ENCODE data around the gene HOXC4.
"Not testable (repeated sequence)": the region's sequence is repeated elsewhere in the genome, so short reads cannot be mapped to it uniquely, and the experiment has no call there.

Gene HOXC4

GRCh38 chr12:54065677-54066076 lies 12.0 kb downstream of the HOXC4 start:
- Mint-ChIP-seq H3K4me3 (no peak overlapping the region), H3K27ac (no peak overlapping the region), H3K9me3 (no peaks in the 10 kb centered on the region), H3K27me3 (peaks cover 60% of the 10 kb centered on the region), H3K36me3 (ENCODE audit: low read depth) (no peaks in the 10 kb centered on the region), H3K4me1 (ENCODE audit: low read depth) (no peaks in the 10 kb centered on the region)
- no peak for DNase-seq

- Mint-ChIP-seq H3K27ac (no peak overlapping the region), H3K9me3 (no peaks in the 10 kb centered on the region), H3K36me3 (ENCODE audit: low read depth) (no peaks in the 10 kb centered on the region), H3K27me3 (peaks cover 60% of the 10 kb centered on the region), H3K4me1 (ENCODE audit: low read depth) (no peaks in the 10 kb centered on the region), H3K4me3 (no peak overlapping the region)
- DNase-seq: no peak
Measured at GRCh38 chr12:54066408-54066807, 12.8 kb downstream of the HOXC4 start.

GRCh38 chr12:54068418-54069070 lies 14.9 kb downstream of the HOXC4 start:
- no peaks in the 10 kb centered on the region for H3K9me3 Mint-ChIP-seq
- H3K27me3 Mint-ChIP-seq: peaks cover 54% of the 10 kb centered on the region
- no peaks in the 10 kb centered on the region for H3K4me1 Mint-ChIP-seq (ENCODE audit: low read depth)
- H3K36me3 Mint-ChIP-seq (ENCODE audit: low read depth): no peaks in the 10 kb centered on the region
- DNase-seq: no peak
- H3K27ac Mint-ChIP-seq: no peak overlapping the region
- no peak overlapping the region for H3K4me3 Mint-ChIP-seq

GRCh38 chr12:54071942-54072341 lies 18.3 kb downstream of the HOXC4 start:
- no peaks in the 10 kb centered on the region for H3K9me3 Mint-ChIP-seq

GRCh38 chr12:54074308-54074707 lies 20.7 kb downstream of the HOXC4 start:
- Mint-ChIP-seq H3K9me3 (no peaks in the 10 kb centered on the region), H3K4me1 (ENCODE audit: low read depth) (no peaks in the 10 kb centered on the region), H3K36me3 (ENCODE audit: low read depth) (no peaks in the 10 kb centered on the region), H3K4me3 (no peak overlapping the region), H3K27ac (no peak overlapping the region), H3K27me3 (peaks cover 34% of the 10 kb centered on the region)
- no peak for DNase-seq

More at GRCh38 chr12:54071942-54072341, 18.3 kb downstream of the HOXC4 start:
- Mint-ChIP-seq H3K27me3 (peaks cover 36% of the 10 kb centered on the region), H3K27ac (no peak overlapping the region), H3K4me1 (ENCODE audit: low read depth) (no peaks in the 10 kb centered on the region), H3K4me3 (no peak overlapping the region), H3K36me3 (ENCODE audit: low read depth) (no peaks in the 10 kb centered on the region)
- DNase-seq: no peak

- peaks cover 30% of the 10 kb centered on the region for H3K27me3 Mint-ChIP-seq
- no peaks in the 10 kb centered on the region for H3K36me3 Mint-ChIP-seq (ENCODE audit: low read depth)
- H3K4me1 Mint-ChIP-seq (ENCODE audit: low read depth): no peaks in the 10 kb centered on the region
- H3K4me3 Mint-ChIP-seq: no peak overlapping the region
- no peaks in the 10 kb centered on the region for H3K9me3 Mint-ChIP-seq
- no peak overlapping the region for H3K27ac Mint-ChIP-seq
- DNase-seq: no peak
Measured at GRCh38 chr12:54075409-54075808, 21.8 kb downstream of the HOXC4 start.

- Mint-ChIP-seq H3K4me3 (no peak overlapping the region), H3K27ac (no peak overlapping the region), H3K4me1 (ENCODE audit: low read depth) (peaks cover under 1% of the 10 kb centered on the region), H3K27me3 (peaks cover 27% of the 10 kb centered on the region), H3K36me3 (ENCODE audit: low read depth) (no peaks in the 10 kb centered on the region), H3K9me3 (no peaks in the 10 kb centered on the region)
- no peak for DNase-seq
Measured at GRCh38 chr12:54075974-54076373, 22.3 kb downstream of the HOXC4 start.

- Mint-ChIP-seq H3K4me1 (ENCODE audit: low read depth) (peaks cover 16% of the 10 kb centered on the region), H3K27me3 (peaks cover 14% of the 10 kb centered on the region)
- H3K9me3 Mint-ChIP-seq; H3K27ac Mint-ChIP-seq; DNase-seq; H3K4me3 Mint-ChIP-seq; H3K36me3 Mint-ChIP-seq (ENCODE audit: low read depth): not testable (repeated sequence)
Measured at GRCh38 chr12:54077843-54078242, 24.2 kb downstream of the HOXC4 start.

GRCh38 chr12:54079115-54079514 lies 25.5 kb downstream of the HOXC4 start:
- not testable (repeated sequence) for H3K36me3 Mint-ChIP-seq (ENCODE audit: low read depth); DNase-seq; H3K4me3 Mint-ChIP-seq; H3K9me3 Mint-ChIP-seq; H3K27ac Mint-ChIP-seq; H3K27me3 Mint-ChIP-seq
- H3K4me1 Mint-ChIP-seq (ENCODE audit: low read depth): peaks cover 24% of the 10 kb centered on the region

GRCh38 chr12:54080008-54080924 lies 26.6 kb downstream of the HOXC4 start:
- H3K9me3 Mint-ChIP-seq; H3K27ac Mint-ChIP-seq; DNase-seq; H3K4me3 Mint-ChIP-seq; H3K36me3 Mint-ChIP-seq (ENCODE audit: low read depth); H3K27me3 Mint-ChIP-seq: not testable (repeated sequence)
- H3K4me1 Mint-ChIP-seq (ENCODE audit: low read depth): peaks cover 24% of the 10 kb centered on the region

- Mint-ChIP-seq H3K4me3 (peak overlapping the region; percentile 76), H3K27ac (peak overlapping the region; percentile 53), H3K4me1 (ENCODE audit: low read depth) (peaks cover 24% of the 10 kb centered on the region)
- peak; percentile 54 for DNase-seq
- H3K36me3 Mint-ChIP-seq (ENCODE audit: low read depth); H3K9me3 Mint-ChIP-seq; H3K27me3 Mint-ChIP-seq: not testable (repeated sequence)
Measured at GRCh38 chr12:54081053-54081514, 27.4 kb downstream of the HOXC4 start.

- not testable (repeated sequence) for H3K9me3 Mint-ChIP-seq; H3K27me3 Mint-ChIP-seq; H3K36me3 Mint-ChIP-seq (ENCODE audit: low read depth)
- Mint-ChIP-seq H3K4me3 (peak overlapping the region; percentile 76), H3K4me1 (ENCODE audit: low read depth) (peaks cover 24% of the 10 kb centered on the region), H3K27ac (peak overlapping the region; percentile 53)
- DNase-seq: peak; percentile 67
Measured at GRCh38 chr12:54081581-54082396, 28.2 kb downstream of the HOXC4 start.

GRCh38 chr12:54082397-54082892 lies 28.8 kb downstream of the HOXC4 start:
- Mint-ChIP-seq H3K27me3 (no peaks in the 10 kb centered on the region), H3K9me3 (no peaks in the 10 kb centered on the region), H3K4me1 (ENCODE audit: low read depth) (peaks cover 24% of the 10 kb centered on the region), H3K4me3 (peak overlapping the region; percentile 76), H3K36me3 (ENCODE audit: low read depth) (no peaks in the 10 kb centered on the region), H3K27ac (peak overlapping the region; percentile 53)
- DNase-seq: peak; percentile 52

- H3K27ac Mint-ChIP-seq; H3K36me3 Mint-ChIP-seq (ENCODE audit: low read depth); DNase-seq; H3K9me3 Mint-ChIP-seq; H3K4me3 Mint-ChIP-seq: not testable (repeated sequence)
- peaks cover 16% of the 10 kb centered on the region for H3K4me1 Mint-ChIP-seq (ENCODE audit: low read depth)
- peaks cover 38% of the 10 kb centered on the region for H3K27me3 Mint-ChIP-seq
Measured at GRCh38 chr12:54088011-54088410, 34.4 kb downstream of the HOXC4 start.
